CD4-positive, alpha-beta T cell treated with Interleukin-17A for 4 hours (primary cell): ENCODE measurements around the gene RFPL1.
A peak's percentile ranks its signal among the peaks of the same experiment; 100 is the strongest.
"Not testable (repeated sequence)": the region's sequence is repeated elsewhere in the genome, so short reads cannot be mapped to it uniquely, and the experiment has no call there.

Experiments used
- DNase-seq: peaks from one replicate; pipeline ENCODE4 v3.0.0-alpha.2; 2020; ENCODE audit warnings: mixed read lengths

RFPL1 gene

GRCh38 chr22:29438283-29438682, at the start of gene RFPL1:
Gene RFPL1, plus strand, starts transcription at chr22:29438583.
- not testable (repeated sequence) for DNase-seq

- DNase-seq = no peak
These were observed 49.7 kb upstream of the RFPL1 start for GRCh38 chr22:29388759-29389090.

- no peak for DNase-seq
These were observed 48.1 kb upstream of the RFPL1 start for GRCh38 chr22:29390270-29390669.

- DNase-seq = no peak
These were observed 46.8 kb upstream of the RFPL1 start for GRCh38 chr22:29391546-29391945.

- no peak for DNase-seq
These were observed 45.3 kb upstream of the RFPL1 start for GRCh38 chr22:29393019-29393608.

DNA sequence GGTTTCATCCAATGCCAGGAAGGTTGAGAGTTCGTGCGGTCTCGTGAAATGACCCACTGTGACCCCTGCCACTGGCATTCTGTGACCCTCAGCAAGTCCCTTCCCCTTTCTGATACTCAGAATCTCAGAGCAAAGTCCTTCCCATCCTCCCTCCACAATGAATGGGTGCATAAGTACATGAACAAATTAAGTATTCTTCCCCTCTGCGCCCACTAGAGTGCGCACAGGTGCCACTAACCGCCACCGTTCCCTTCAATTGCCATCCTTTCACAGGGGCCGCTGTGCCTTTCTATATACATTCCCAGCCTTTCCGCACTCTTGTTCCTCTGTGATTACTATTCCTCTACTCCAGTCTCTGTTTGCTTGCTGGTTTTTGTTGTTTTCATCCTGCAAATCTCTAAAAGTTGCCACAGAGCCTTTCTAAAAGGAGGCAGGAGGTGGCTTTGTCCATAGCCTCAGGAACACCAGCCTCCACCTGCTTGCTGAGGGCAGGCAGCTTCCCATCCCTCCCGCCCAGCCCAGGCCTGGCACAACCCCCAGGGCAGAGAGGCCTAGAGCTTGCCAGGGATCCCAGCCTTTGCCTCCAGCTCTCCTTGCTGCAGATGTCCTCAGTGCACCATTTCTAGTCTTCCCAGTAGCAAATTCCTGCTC, 43.3 kb upstream of the RFPL1 start:
- DNase-seq = peak; percentile 77

DNA sequence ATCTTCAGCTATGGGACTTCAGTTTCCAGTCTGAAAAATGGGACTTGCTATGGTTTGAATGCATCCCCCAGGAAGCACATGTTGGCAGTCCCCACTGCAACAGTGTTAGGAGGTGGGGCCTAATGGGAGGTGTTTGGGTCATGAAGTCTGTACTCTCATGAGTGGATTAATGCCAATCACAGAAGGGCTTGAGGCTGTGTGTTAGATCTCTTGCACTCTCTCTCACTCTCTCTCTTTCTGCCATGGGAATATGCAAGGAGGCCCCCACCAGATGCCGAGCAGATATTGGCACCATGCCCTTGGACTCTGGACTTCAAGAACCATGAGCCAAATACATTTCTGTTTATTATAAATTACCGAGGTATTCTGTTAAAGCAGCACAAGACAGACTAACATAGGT, 42.3 kb upstream of the RFPL1 start:
- DNase-seq = no peak

- DNase-seq = no peak
These were observed 40.6 kb upstream of the RFPL1 start for GRCh38 chr22:29397791-29398190.

DNA sequence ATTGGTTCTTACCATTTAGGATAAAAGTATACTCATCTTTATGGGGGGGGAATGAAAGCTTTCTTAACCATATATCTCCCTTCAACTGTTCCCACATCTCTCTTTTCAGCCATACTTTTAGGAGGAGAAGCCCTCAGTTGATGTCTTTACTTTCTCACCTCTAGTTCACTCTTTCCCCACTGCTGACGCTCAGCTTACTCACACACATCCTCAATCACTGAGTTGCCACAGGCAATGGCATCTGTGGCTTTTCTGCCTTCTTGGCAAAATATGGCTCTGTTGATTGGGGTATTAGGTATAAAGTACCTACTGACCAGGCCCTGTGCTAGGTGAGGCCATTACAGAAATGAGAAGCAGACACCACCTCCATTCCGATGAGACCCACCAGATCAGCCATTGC, 37.8 kb upstream of the RFPL1 start:
- no peak for DNase-seq

DNA sequence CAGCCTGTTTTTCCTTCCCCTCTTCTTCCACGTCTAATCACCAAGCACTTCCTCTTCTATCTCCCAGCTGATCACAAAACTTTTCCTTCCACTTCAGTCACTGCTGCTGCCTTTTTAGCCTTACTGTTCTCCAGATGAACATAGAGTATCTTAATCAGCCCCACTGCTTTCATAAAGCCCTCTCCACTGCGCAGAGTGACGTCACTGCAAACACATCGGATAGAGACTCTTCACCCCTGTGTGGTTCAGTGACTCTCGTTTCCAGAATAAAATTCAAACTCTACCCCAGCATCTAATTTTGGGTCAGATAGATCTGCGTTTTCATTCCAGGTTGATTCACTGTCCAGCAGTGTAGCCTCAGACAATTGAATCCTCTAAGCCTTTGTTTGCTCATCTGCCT, 36.8 kb upstream of the RFPL1 start:
- not testable (repeated sequence) for DNase-seq

GRCh38 chr22:29408940-29409339, 29.4 kb upstream of the RFPL1 start:
- no peak for DNase-seq

DNA sequence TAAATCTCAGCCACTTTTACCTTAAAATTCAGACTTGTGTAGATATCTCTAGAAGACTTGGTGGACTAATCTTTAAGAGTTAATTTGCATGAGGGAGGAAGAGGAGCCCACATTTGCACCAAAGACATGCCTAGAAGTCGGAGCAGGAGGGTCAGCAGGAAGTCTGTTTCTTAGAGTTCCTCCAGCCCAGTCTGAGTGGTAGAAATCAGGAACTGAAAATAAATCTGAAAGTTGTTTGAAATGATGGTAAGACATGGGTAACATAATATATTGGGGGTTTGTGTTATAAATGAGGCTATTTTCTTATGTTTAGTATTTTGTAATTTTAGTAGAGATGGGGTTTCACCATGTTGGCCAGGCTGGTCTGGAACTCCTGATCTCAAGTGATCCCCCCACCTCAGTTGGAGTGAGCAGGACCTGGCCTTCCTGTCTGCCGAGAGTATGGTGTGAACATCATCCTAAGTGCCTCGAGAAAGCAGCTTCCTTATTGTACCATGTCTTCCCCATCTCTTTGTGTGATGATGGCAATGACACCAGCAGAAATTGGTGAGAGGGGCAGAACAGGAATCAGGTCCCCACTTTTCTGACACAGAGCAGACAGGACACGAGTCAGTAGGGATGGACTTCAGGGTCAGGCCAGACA, 26.7 kb upstream of the RFPL1 start:
- not testable (repeated sequence) for DNase-seq

DNA sequence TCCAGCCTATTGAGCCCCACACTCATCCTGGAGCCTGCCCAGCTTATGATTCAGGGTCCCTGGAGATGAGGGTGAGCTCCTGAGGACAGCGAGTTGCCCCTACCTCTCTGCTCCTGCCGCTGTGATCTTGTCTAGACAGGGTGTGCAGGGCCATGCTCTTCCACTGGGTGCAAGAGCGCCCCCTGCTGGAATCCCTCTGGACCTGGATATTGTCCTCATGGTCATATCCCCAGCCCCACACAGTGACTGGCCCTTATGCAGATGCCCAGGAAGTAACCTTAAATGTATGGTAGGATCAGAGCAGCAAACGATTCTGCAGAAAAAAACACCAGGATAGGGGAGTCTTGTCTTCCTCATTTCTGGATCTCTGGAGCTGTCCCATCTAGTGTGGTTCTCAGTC, 25.6 kb upstream of the RFPL1 start:
- peak; percentile 16 for DNase-seq

- peak; percentile 63 for DNase-seq
These were observed 23.3 kb upstream of the RFPL1 start for GRCh38 chr22:29414951-29415591.

GRCh38 chr22:29418704-29419103, 19.7 kb upstream of the RFPL1 start:
- not testable (repeated sequence) for DNase-seq

- DNase-seq = no peak
These were observed 11.9 kb upstream of the RFPL1 start for GRCh38 chr22:29426476-29426875.

- no peak for DNase-seq
These were observed 11.1 kb upstream of the RFPL1 start for GRCh38 chr22:29427176-29427760.

- no peak for DNase-seq
These were observed 6.4 kb upstream of the RFPL1 start for GRCh38 chr22:29431986-29432385.

DNA sequence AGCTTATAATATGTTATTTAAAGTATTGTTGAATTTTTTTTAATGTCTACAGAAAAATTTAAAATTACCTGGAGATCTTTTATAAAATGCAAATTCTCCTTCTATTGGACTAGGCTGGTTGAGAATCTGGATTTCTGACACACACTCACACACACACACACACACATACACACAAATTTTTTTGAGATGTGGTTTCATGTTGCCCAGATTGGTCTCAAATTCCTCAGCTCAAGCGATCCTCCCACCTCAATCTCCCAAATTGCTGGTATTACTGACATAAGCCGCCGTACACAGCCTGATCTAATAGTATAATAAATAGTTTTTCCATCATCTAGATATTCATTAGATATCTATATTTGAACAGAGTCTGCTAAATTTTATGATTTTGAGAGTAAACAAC, 4.5 kb upstream of the RFPL1 start:
- no peak for DNase-seq

- DNase-seq = no peak
These were observed 4.1 kb upstream of the RFPL1 start for GRCh38 chr22:29434288-29434687.

DNA sequence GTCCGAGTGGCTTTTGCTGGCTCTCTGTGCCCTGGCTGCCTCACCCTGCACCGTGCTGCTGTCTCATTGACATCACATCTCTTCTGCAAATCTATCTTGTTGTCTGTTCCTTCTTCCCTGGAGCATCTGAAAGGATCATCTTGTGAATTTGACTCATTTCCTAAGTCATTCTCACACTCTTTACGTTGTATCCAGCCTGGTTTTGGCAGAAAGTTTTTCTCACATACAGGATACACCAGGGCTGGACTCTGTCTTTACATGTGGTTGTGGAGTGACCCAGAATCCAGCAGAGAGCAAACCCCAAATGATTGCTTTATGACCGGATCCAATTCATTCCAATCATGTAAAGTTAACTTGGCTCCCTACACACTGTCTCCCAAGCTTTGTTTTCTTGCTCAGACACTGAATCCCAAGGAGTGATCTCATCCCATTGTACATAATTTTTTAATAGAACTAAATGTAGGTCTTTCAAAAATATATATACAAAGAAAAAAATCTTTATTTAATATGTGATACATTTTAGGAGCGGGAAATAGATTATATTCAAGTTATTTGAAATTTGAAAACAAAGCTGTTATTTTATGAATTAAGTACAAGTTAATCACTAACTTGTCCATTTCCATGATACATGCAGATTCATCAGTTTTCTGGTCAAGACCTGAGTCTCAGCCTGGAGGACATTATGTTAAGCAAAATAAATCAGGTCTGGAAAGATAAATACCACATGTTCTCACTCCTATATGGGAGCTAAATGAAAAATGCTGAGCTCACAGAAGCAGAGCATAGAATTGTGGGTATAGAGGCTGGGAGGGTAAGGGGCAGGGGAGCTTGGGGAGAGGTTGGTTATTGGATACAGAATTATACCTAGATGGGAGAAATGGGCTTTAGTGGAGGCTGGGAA, 2.9 kb upstream of the RFPL1 start:
- DNase-seq = no peak

DNA sequence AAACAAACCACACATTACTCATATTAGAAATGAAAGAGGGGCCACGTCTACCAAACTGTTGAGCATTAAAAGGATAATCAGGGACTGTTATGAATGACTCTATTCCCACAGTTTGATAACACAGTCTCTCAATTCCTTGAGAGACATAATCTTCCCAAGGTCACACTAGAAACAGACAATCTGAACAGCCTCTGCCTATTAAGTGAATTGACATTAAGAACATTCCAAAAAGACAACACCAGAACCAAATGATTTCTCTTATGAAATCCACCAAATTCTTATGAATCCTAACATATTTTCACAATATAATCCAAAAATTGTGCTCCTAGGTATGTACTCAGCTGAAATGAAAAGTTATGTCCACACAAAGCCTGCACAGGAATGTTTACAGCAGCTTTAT, 4.6 kb downstream of the RFPL1 start:
- no peak for DNase-seq

DNA sequence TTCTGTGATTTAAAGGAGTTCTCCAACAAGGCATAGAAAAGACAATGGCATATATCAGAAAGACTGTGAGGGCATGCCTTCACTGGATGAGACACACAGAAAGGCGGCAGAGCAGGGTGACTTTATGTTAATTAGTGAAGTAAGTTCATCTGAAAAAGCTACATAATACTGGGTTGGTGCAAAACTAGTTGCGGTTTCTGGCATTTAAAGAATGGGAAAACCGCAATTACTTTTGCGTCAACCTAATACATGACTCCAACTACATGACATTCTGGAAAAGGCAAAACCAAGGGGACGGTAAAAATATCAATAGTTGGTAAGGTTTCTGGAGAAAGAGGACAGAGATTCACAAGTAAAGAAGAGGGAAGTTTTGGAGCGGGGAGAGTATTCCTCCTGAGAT, 5.1 kb downstream of the RFPL1 start:
- DNase-seq = no peak
